ENCODE results near the gene CHST8. TPM values are rescaled to one million over a fixed set of nuclear protein-coding genes. Genes with fewer than 3 reads are reported as not detected.

Gene CHST8
- total and polyA plus RNA-seq, 2 of the 13 experiments (the other 11 are each of a cell fraction or from before 2014, with no cell fraction given), result not detected

GRCh38 chr19:33808399-33808798, 186.6 kb downstream of the CHST8 start:
- peaks cover 20% of the 10 kb centered on the region for H3K4me1 ChIP-seq (ENCODE audit: insufficient read depth, low read length)
- no peak overlapping the region for H2AFZ ChIP-seq (ENCODE audit: low read length)
- ATAC-seq (no peak), FAIRE-seq (no peak), DNase-seq (ENCODE audit: low spot score) (no peak)
- in situ Hi-C loops (cut with HindIII; ENCODE audit: extremely low pct_ligation_motif_present, low pct_unique_long_range_greater_than_20kb), result no loop called here
- H3K9me3 ChIP-seq (ENCODE audit: low read length), result no peaks in the 10 kb centered on the region
- H3K9ac ChIP-seq (ENCODE audit: insufficient read depth, low read depth, low read length), result no peak overlapping the region
- no peak overlapping the region for H3K27ac ChIP-seq (ENCODE audit: extremely low read length, insufficient read depth, low read length)
- WGBS (ENCODE audit: low lambda C conversion rate), result 95% methylated on average over 1 of the region's 1 CpG
- H3K79me2 ChIP-seq (ENCODE audit: insufficient read depth, low read length), result peaks cover 18% of the 10 kb centered on the region
- no peak overlapping the region for H3K4me2 ChIP-seq (ENCODE audit: low read depth, low read length)
- POLR2A ChIA-PET, result no interaction called here
- H3K4me3 ChIP-seq (replicated peaks in 1 of 3; ENCODE audit: insufficient read depth in 1 of 3, low read depth in 2 of 3, low read length in 3 of 3), result no peak overlapping the region
- H3K27me3 ChIP-seq (ENCODE audit: control insufficient read depth in 1 of 2, insufficient read depth in 2 of 2, low read length in 2 of 2), result no peaks in the 10 kb centered on the region
- intact Hi-C loops (cut with micrococcal nuclease; ENCODE audit: unreplicated experiment), result no loop called here
- peaks cover 9 to 40% of the 10 kb centered on the region in 2 experiments for H3K36me3 ChIP-seq (replicated peaks in 1 of 2; ENCODE audit: control insufficient read depth in 1 of 2, insufficient read depth in 2 of 2, low read length in 2 of 2)
- BruUV-seq (replicated peaks), result no TSS peak
- CTCF ChIA-PET (ENCODE audit: low intra/inter-chr PET ratio, low total read pairs), result no interaction called here
- no peaks in the 10 kb centered on the region for H4K20me1 ChIP-seq (ENCODE audit: insufficient read depth, low read length)
- TF ChIP-seq ZNF253 (CRISPR knock-in tag; IDR thresholded peaks at IDR 0.05; ENCODE audit: borderline replicate concordance), result no peak
- TF ChIP-seq HMGXB3 (CRISPR knock-in tag; IDR thresholded peaks at IDR 0.05; ENCODE audit: borderline replicate concordance), result no peak
- TF ChIP-seq ZNF343 (CRISPR knock-in tag; IDR thresholded peaks at IDR 0.05), result no peak
- TF ChIP-seq THAP8 (CRISPR knock-in tag; IDR thresholded peaks at IDR 0.05; ENCODE audit: borderline replicate concordance), result no peak
- TF ChIP-seq RELA (CRISPR knock-in tag; IDR thresholded peaks at IDR 0.05), result no peak
- no peak for TF ChIP-seq CREB3 (CRISPR knock-in tag; IDR thresholded peaks at IDR 0.05)
- TF ChIP-seq GZF1 (CRISPR knock-in tag; IDR thresholded peaks at IDR 0.05), result no peak
- no peak for TF ChIP-seq ZNF543 (CRISPR knock-in tag; IDR thresholded peaks at IDR 0.05)
- no peak for TF ChIP-seq KAT8 (CRISPR knock-in tag; IDR thresholded peaks at IDR 0.05)
- no peak for TF ChIP-seq ZNF546 (CRISPR knock-in tag; conservative IDR thresholded peaks at IDR 0.05)
- no peak for TF ChIP-seq E2F2 (CRISPR knock-in tag; IDR thresholded peaks at IDR 0.05; ENCODE audit: borderline replicate concordance)
- TF ChIP-seq ARNT2 (CRISPR knock-in tag; IDR thresholded peaks at IDR 0.05; ENCODE audit: low read depth), result no peak
- TF ChIP-seq XRCC5 (optimal IDR thresholded peaks at IDR 0.05; ENCODE audit: low read length), result no peak
- TF ChIP-seq KDM3A (CRISPR knock-in tag; IDR thresholded peaks at IDR 0.05; ENCODE audit: low read depth), result no peak
- TF ChIP-seq CHD2 (IDR thresholded peaks at IDR 0.05; ENCODE audit: low read depth, low read length), result no peak

Measured in HepG2 (cell line).